D721Med (cell line): ENCODE results near the gene PIP5K1A.

Source experiments
- DNase-seq: peaks from one replicate; pipeline ENCODE4 v3.0.0; 2011; ENCODE audit warnings: low spot score; ENCODE audit not compliant: insufficient read length
- FAIRE-seq: peaks from 2 replicates; lab custom pipeline; 2011; peaks lifted over from hg19 to GRCh38; lab: Jason Lieb, UNC
- CTCF ChIP-seq: IDR thresholded peaks from 2 replicates; pipeline ENCODE4 v1.5.1; 2012; ENCODE audit warnings: mild to moderate bottlenecking, control low read depth; ENCODE audit not compliant: insufficient read depth; ENCODE audit errors: missing control alignments

Gene PIP5K1A

GRCh38 chr1:151284013-151284577 lies 85.7 kb downstream of the PIP5K1A start:
- no peak for TF ChIP-seq CTCF
- FAIRE-seq (no peak), DNase-seq (no peak)

- no peak for DNase-seq
- no peak for FAIRE-seq
- no peak for TF ChIP-seq CTCF
Observed at GRCh38 chr1:151286619-151287340, 88.4 kb downstream of the PIP5K1A start.

- DNase-seq (no peak), FAIRE-seq (no peak)
- TF ChIP-seq CTCF: no peak
Observed at GRCh38 chr1:151287341-151287699, 89.0 kb downstream of the PIP5K1A start.

GRCh38 chr1:151287767-151288500 lies 89.6 kb downstream of the PIP5K1A start:
- TF ChIP-seq CTCF: no peak
- FAIRE-seq: no peak
- DNase-seq: no peak

GRCh38 chr1:151288502-151288901 lies 90.2 kb downstream of the PIP5K1A start:
- TF ChIP-seq CTCF: no peak
- FAIRE-seq (no peak), DNase-seq (no peak)

- no peak for TF ChIP-seq CTCF
- FAIRE-seq: no peak
Observed at GRCh38 chr1:151289080-151289935, 91.0 kb downstream of the PIP5K1A start.

More at GRCh38 chr1:151289080-151289935, 91.0 kb downstream of the PIP5K1A start:
- DNase-seq: no peak
